Measurements from ENCODE around the gene SMC4. TPM values are rescaled to one million over a fixed set of nuclear protein-coding genes. Genes with fewer than 3 reads are reported as not detected.

The SMC4 gene
- total RNA-seq, 1 donor from 2014 or later = 36.5 TPM

DNA sequence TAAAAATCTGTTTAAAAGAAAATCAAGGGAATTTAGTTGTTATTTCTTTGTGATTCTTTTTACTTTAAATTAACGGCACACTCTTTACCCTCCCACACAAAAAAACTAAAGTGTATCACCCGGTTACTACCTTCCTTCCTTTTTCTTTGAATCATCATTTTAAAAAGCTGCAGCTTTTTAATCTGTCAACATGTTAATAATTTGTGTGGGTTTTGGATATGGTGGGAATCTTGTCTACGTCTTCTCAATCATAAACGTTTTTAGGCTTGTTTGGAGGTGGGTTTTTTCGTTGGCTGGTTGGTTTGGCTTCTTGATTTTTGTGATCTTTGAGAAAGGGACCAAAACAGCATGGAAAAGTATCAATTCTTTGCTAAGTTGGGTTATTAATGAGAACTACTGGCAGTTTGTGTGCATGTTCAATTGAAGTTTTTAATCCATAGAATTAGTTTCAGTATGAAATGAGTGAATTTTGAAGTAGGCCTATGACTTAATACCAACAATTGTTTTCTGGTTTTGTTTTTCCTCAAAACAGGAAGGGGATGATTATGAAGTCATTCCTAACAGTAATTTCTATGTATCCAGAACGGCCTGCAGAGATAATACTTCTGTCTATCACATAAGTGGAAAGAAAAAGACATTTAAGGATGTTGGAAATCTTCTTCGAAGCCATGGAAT is 4.5 kb downstream of the SMC4 start:
- Histone ChIP-seq H3K27me3 (ENCODE audit: control insufficient read depth in 3 of 3, insufficient read depth in 3 of 3, low read length in 3 of 3) (no peaks in the 10 kb centered on the region), H3K9ac (ENCODE audit: low read depth in 1 of 3, low read length in 3 of 3) (no peak overlapping the region), H3K27ac (ENCODE audit: low read depth, low read length) (no peak overlapping the region), H3K4me3 (ENCODE audit: low read length in 3 of 3) (no peak overlapping the region), H3K9me3 (ENCODE audit: control insufficient read depth in 3 of 3, low read length in 3 of 3) (no peaks in the 10 kb centered on the region), H3K4me1 (ENCODE audit: control insufficient read depth in 3 of 3, insufficient read depth in 3 of 3, low read length in 3 of 3) (peaks cover 11 to 14% (median 12%) of the 10 kb centered on the region in 3 donors), H3K36me3 (ENCODE audit: control insufficient read depth in 3 of 3, insufficient read depth in 3 of 3, low read length in 3 of 3) (no peaks in the 10 kb centered on the region)

GRCh38 chr3:160409812-160410610 is 10.6 kb downstream of the SMC4 start:
- Histone ChIP-seq H3K27ac (ENCODE audit: low read depth, low read length) (no peak overlapping the region), H3K4me3 (ENCODE audit: low read length in 3 of 3) (no peak overlapping the region), H3K27me3 (ENCODE audit: control insufficient read depth in 3 of 3, insufficient read depth in 3 of 3, low read length in 3 of 3) (no peaks in the 10 kb centered on the region), H3K36me3 (ENCODE audit: control insufficient read depth in 3 of 3, insufficient read depth in 3 of 3, low read length in 3 of 3) (peaks cover 0 to 7% (median 4%) of the 10 kb centered on the region in 3 donors), H3K9ac (ENCODE audit: low read depth in 1 of 3, low read length in 3 of 3) (no peak overlapping the region), H3K4me1 (ENCODE audit: control insufficient read depth in 3 of 3, insufficient read depth in 3 of 3, low read length in 3 of 3) (no peaks in the 10 kb centered on the region), H3K9me3 (ENCODE audit: control insufficient read depth in 3 of 3, low read length in 3 of 3) (no peaks in the 10 kb centered on the region)

DNA sequence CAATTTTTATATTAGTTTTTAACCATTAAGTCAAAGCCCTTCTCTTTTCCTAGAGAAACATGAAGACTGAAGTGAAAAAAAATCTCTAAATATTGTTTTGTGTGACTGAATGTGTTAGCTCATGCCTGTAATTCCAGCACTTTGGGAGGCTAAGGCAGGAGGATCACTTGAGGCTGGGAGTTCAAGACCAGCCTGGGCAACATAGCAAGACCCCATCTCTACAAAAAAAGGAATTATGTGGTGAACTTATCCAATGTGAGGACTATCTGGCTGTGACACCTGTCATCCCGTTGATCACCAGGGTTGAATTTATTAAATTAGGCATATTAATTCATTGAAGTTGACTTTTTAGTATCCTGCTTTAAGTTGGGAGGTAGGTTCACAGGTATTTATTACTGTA is 13.0 kb downstream of the SMC4 start:
- Histone ChIP-seq H3K27ac (ENCODE audit: low read depth, low read length) (no peak overlapping the region), H3K9ac (ENCODE audit: low read depth in 1 of 3, low read length in 3 of 3) (no peak overlapping the region), H3K4me3 (ENCODE audit: low read length in 3 of 3) (no peak overlapping the region), H3K27me3 (ENCODE audit: control insufficient read depth in 3 of 3, insufficient read depth in 3 of 3, low read length in 3 of 3) (no peaks in the 10 kb centered on the region), H3K36me3 (ENCODE audit: control insufficient read depth in 3 of 3, insufficient read depth in 3 of 3, low read length in 3 of 3) (peaks cover 0 to 18% (median 13%) of the 10 kb centered on the region in 3 donors), H3K4me1 (ENCODE audit: control insufficient read depth in 3 of 3, insufficient read depth in 3 of 3, low read length in 3 of 3) (no peaks in the 10 kb centered on the region), H3K9me3 (ENCODE audit: control insufficient read depth in 3 of 3, low read length in 3 of 3) (no peaks in the 10 kb centered on the region)

DNA sequence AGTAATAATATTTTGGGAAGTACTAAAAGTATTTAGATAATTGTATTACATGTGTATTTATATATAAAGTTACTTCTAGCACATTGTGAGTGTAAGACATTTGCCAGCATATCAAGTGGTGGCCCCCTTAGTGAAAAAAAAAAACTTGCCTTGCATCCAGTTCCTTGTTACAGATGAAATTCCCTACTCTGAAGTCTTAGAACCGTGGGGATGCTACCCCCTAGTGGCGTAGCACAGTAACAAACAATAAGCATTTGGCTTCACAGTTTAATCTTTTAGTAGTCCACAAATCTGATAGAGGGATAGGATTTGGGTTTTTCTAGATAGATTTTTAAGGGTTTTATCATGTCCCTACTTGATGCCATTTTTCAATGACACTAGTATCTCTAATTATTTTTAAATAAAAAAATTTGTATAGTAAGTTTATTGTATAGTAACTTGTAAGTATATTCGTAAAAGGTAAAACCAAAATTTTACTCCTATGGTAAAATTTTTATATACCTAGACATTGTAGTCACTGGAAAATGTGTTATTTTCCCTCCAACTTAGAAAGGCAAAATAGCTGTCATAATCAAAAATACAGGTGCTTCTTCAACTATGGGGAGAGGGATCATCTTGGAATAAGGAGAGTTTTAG is 14.3 kb downstream of the SMC4 start:
- H3K36me3 ChIP-seq (ENCODE audit: control insufficient read depth in 3 of 3, insufficient read depth in 3 of 3, low read length in 3 of 3) = peaks cover 0 to 19% (median 18%) of the 10 kb centered on the region in 3 donors
- no peak overlapping the region for H3K4me3 ChIP-seq (ENCODE audit: low read length in 3 of 3)
- H3K4me1 ChIP-seq (ENCODE audit: control insufficient read depth in 3 of 3, insufficient read depth in 3 of 3, low read length in 3 of 3) = no peaks in the 10 kb centered on the region
- H3K9ac ChIP-seq (ENCODE audit: low read depth in 1 of 3, low read length in 3 of 3) = no peak overlapping the region
- H3K27me3 ChIP-seq (ENCODE audit: control insufficient read depth in 3 of 3, insufficient read depth in 3 of 3, low read length in 3 of 3) = no peaks in the 10 kb centered on the region
- no peak overlapping the region for H3K27ac ChIP-seq (ENCODE audit: low read depth, low read length)
- H3K9me3 ChIP-seq (ENCODE audit: control insufficient read depth in 3 of 3, low read length in 3 of 3) = no peaks in the 10 kb centered on the region

- Histone ChIP-seq H3K4me1 (ENCODE audit: control insufficient read depth in 3 of 3, insufficient read depth in 3 of 3, low read length in 3 of 3) (no peaks in the 10 kb centered on the region), H3K9me3 (ENCODE audit: control insufficient read depth in 3 of 3, low read length in 3 of 3) (no peaks in the 10 kb centered on the region), H3K27ac (ENCODE audit: low read depth, low read length) (no peak overlapping the region), H3K9ac (ENCODE audit: low read depth in 1 of 3, low read length in 3 of 3) (no peak overlapping the region), H3K36me3 (ENCODE audit: control insufficient read depth in 3 of 3, insufficient read depth in 3 of 3, low read length in 3 of 3) (peaks cover 5 to 29% (median 20%) of the 10 kb centered on the region in 3 donors), H3K27me3 (ENCODE audit: control insufficient read depth in 3 of 3, insufficient read depth in 3 of 3, low read length in 3 of 3) (no peaks in the 10 kb centered on the region), H3K4me3 (ENCODE audit: low read length in 3 of 3) (no peak overlapping the region)
Observed at GRCh38 chr3:160417311-160417710, 17.9 kb downstream of the SMC4 start.

DNA sequence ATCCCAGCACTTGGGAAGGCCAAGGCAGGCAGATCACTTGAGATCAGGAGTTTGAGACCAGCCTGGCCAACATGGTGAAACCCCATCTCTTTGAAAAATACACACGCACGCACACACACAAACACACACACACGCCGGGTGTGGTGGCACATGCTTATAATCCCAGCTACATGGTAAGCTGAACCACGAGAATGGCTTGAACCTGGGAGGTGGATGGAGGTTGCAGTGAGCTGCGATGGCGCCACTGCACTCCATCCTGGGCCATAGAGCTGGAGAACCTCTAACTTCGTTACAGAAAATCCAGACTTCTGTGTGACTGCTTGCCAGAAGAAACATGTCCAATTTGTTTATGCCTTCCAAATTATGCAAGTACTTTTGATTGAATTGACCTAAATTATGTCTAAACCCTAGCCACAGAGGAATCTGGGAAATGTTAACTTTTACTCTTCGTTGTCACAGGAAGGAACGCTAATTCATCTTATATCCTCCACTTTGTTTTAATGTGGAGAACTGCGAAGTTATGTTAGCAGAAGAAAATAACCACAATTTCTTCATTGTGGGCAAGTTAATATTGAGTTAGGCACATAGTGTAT is 28.5 kb downstream of the SMC4 start:
- H3K36me3 ChIP-seq (ENCODE audit: control insufficient read depth in 3 of 3, insufficient read depth in 3 of 3, low read length in 3 of 3) = peaks cover 11 to 41% (median 37%) of the 10 kb centered on the region in 3 donors
- no peaks in the 10 kb centered on the region for H3K27me3 ChIP-seq (ENCODE audit: control insufficient read depth in 3 of 3, insufficient read depth in 3 of 3, low read length in 3 of 3)
- H3K27ac ChIP-seq (ENCODE audit: low read depth, low read length) = no peak overlapping the region
- H3K4me3 ChIP-seq (ENCODE audit: low read length in 3 of 3) = no peak overlapping the region
- no peaks in the 10 kb centered on the region for H3K4me1 ChIP-seq (ENCODE audit: control insufficient read depth in 3 of 3, insufficient read depth in 3 of 3, low read length in 3 of 3)
- H3K9ac ChIP-seq (ENCODE audit: low read depth in 1 of 3, low read length in 3 of 3) = no peak overlapping the region
- no peaks in the 10 kb centered on the region for H3K9me3 ChIP-seq (ENCODE audit: control insufficient read depth in 3 of 3, low read length in 3 of 3)

DNA sequence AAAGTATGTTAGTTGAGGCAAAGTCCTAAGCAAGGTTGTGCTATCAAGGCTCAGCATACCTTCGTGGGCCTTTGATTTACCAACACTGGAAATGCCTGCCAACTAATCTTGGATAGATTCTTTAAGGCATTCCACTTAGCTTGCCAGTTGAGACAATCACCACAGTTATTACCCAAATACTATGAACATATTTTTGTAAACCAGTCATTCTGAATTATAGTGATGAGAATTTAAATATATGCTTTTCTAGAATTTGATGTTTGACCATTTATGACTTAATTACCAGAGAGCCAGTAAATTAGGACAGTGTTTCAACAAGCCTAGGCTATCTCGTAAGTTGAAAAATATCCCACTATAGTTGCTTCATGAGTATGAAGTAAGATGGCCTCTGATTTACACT is 34.6 kb downstream of the SMC4 start:
- Histone ChIP-seq H3K9me3 (ENCODE audit: control insufficient read depth in 3 of 3, low read length in 3 of 3) (no peaks in the 10 kb centered on the region), H3K9ac (ENCODE audit: low read depth in 1 of 3, low read length in 3 of 3) (no peak overlapping the region), H3K4me1 (ENCODE audit: control insufficient read depth in 3 of 3, insufficient read depth in 3 of 3, low read length in 3 of 3) (no peaks in the 10 kb centered on the region), H3K4me3 (ENCODE audit: low read length in 3 of 3) (no peak overlapping the region), H3K36me3 (ENCODE audit: control insufficient read depth in 3 of 3, insufficient read depth in 3 of 3, low read length in 3 of 3) (peaks cover 2 to 19% (median 19%) of the 10 kb centered on the region in 3 donors), H3K27me3 (ENCODE audit: control insufficient read depth in 3 of 3, insufficient read depth in 3 of 3, low read length in 3 of 3) (no peaks in the 10 kb centered on the region), H3K27ac (ENCODE audit: low read depth, low read length) (no peak overlapping the region)

DNA sequence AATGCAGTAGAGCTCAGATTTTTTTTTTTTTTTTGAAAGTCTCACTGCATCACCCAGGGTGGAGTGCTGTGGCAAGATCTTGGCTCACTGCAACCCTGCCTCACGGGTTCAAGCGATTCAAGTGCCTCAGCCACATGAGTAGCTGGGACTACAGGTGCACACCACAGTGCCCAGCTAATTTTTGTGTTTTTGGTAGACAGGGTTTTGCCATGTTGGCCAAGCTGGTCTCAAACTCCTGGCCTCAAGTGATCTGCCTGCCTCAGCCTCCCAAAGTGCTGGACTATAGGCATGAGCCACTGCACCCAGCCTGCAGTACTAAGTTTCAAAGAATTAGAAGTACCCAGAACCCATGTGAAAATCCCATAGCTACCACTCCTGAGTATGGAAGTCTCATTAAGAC is 35.6 kb downstream of the SMC4 start:
- Histone ChIP-seq H3K9me3 (ENCODE audit: control insufficient read depth in 3 of 3, low read length in 3 of 3) (no peaks in the 10 kb centered on the region), H3K27me3 (ENCODE audit: control insufficient read depth in 3 of 3, insufficient read depth in 3 of 3, low read length in 3 of 3) (no peaks in the 10 kb centered on the region), H3K27ac (ENCODE audit: low read depth, low read length) (no peak overlapping the region), H3K4me3 (ENCODE audit: low read length in 3 of 3) (no peak overlapping the region), H3K36me3 (ENCODE audit: control insufficient read depth in 3 of 3, insufficient read depth in 3 of 3, low read length in 3 of 3) (peaks cover 2 to 19% (median 19%) of the 10 kb centered on the region in 3 donors), H3K9ac (ENCODE audit: low read depth in 1 of 3, low read length in 3 of 3) (no peak overlapping the region), H3K4me1 (ENCODE audit: control insufficient read depth in 3 of 3, insufficient read depth in 3 of 3, low read length in 3 of 3) (no peaks in the 10 kb centered on the region)

- Histone ChIP-seq H3K27ac (ENCODE audit: low read depth, low read length) (no peak overlapping the region), H3K4me3 (ENCODE audit: low read length in 3 of 3) (no peak overlapping the region)
Observed at GRCh38 chr3:160435747-160436146, 36.3 kb downstream of the SMC4 start.

More at GRCh38 chr3:160435747-160436146, 36.3 kb downstream of the SMC4 start:
- H3K9me3 ChIP-seq (ENCODE audit: control insufficient read depth in 3 of 3, low read length in 3 of 3) = no peaks in the 10 kb centered on the region
- H3K36me3 ChIP-seq (ENCODE audit: control insufficient read depth in 3 of 3, insufficient read depth in 3 of 3, low read length in 3 of 3) = peaks cover 2 to 19% (median 16%) of the 10 kb centered on the region in 3 donors
- no peak overlapping the region for H3K9ac ChIP-seq (ENCODE audit: low read depth in 1 of 3, low read length in 3 of 3)
- H3K4me1 ChIP-seq (ENCODE audit: control insufficient read depth in 3 of 3, insufficient read depth in 3 of 3, low read length in 3 of 3) = no peaks in the 10 kb centered on the region
- no peaks in the 10 kb centered on the region for H3K27me3 ChIP-seq (ENCODE audit: control insufficient read depth in 3 of 3, insufficient read depth in 3 of 3, low read length in 3 of 3)

All from skeletal muscle tissue (tissue), 4 donors.